OCI-LY3 (cell line): ENCODE measurements around the gene ANKK1.

ENCODE experiments used
- H2AFZ ChIP-seq: fragments of 200-600, 300-600 bp; shearing (Covaris generic); 2 replicates; pipeline ENCODE4 v1.6.0; 2014; ENCODE audit warnings: antibody characterized with exemption, low read depth, low read length
- H3K27ac ChIP-seq: fragments of 200-600, 300-600 bp; sonication (generic); 2 replicates; pipeline ENCODE4 v1.5.1; 2014; ENCODE audit warnings: mild to moderate bottlenecking, low read length, moderate library complexity, mixed read lengths
- H3K27me3 ChIP-seq: fragments of 200-600, 300-600 bp; sonication (generic); 2 replicates; pipeline ENCODE4 v1.6.1; 2014; ENCODE audit warnings: low read depth, low read length, mixed read lengths
- H3K36me3 ChIP-seq: fragments of 200-600, 300-600 bp; sonication (generic); replicated peaks from 2 replicates; pipeline ENCODE3; 2014; ENCODE audit warnings: low read depth, low read length, mixed read lengths
- H3K4me1 ChIP-seq: fragments of 300-600, 200-600 bp; sonication (generic); 2 replicates; pipeline ENCODE4 v1.6.1; 2014; ENCODE audit warnings: low read length, mixed read lengths
- H3K4me2 ChIP-seq: fragments of 200-600, 300-600 bp; sonication (generic); 2 replicates; pipeline ENCODE4 v1.6.1; 2014; ENCODE audit warnings: low read length, mixed read lengths
- H3K4me3 ChIP-seq: fragments of 300-600, 200-600 bp; sonication (generic); 2 replicates; pipeline ENCODE4 v1.5.1; 2014; ENCODE audit warnings: antibody characterized with exemption, mild to moderate bottlenecking, low read length, moderate library complexity
- H3K79me2 ChIP-seq: fragments of 300-600, 200-600 bp; shearing (Covaris generic); 2 replicates; pipeline ENCODE4 v1.6.1; 2014; ENCODE audit warnings: mild to moderate bottlenecking, low read length, mixed read lengths
- H3K9ac ChIP-seq: fragments of 300-600, 200-600 bp; shearing (Covaris generic); 2 replicates; pipeline ENCODE4 v1.6.0; 2014; ENCODE audit warnings: mild to moderate bottlenecking, low read length, moderate library complexity
- H3K9me3 ChIP-seq: fragments of 200-600, 300-600 bp; shearing (Covaris generic); 2 replicates; pipeline ENCODE4 v1.6.1; 2014; ENCODE audit warnings: low read length, mixed read lengths; ENCODE audit not compliant: insufficient read depth
- H4K20me1 ChIP-seq: fragments of 200-600, 300-600 bp; sonication (generic); 2 replicates; pipeline ENCODE4 v1.6.1; 2016; ENCODE audit warnings: low read length, mixed read lengths; ENCODE audit not compliant: insufficient read depth
- EZH2phosphoT487 ChIP-seq: fragments of 200-600 bp; shearing (Covaris generic); IDR thresholded peaks from 2 replicates; pipeline ENCODE4 v1.6.1; 2018; ENCODE audit warnings: antibody characterized with exemption, mixed run types, low read depth
- TF ChIP-seq, protein P1 (sequence below): fragments of 200-600, 300-600 bp; sonication (generic); IDR thresholded peaks from 2 replicates; pipeline ENCODE4 v1.5.1; 2014; ENCODE audit warnings: antibody characterized with exemption, low read length, low read depth

Gene ANKK1

DNA sequence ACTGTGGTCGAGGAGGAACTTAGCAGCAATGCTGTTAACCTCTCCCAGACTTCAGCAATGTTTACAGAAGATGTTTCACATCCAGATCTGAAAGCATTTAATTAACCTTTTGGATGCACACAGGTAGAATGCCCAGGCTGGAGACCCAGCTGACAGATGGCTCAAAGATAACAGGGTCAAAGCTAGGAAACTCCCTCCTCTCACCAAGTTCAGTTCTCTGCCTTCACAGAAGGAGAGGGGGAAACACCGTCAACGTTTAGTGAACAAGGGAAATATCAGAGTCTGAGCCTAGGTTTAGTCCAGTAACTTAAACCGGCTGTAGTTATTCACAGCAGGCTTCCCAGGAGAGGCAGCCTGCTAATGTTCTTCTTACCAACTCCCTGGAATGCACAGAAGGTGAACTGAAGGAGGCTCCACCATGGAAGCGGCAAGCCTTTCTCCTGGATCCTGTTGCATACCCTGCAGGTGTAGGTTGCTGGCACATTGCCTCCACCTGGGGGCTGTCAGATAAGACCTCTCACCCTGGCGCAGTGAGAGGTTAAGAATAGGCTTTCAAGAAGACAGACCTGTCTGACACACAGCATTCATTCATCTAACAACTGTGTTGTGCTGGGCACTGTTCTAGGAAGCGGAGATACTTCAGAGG, 23.5 kb upstream of the ANKK1 start:
- no peak overlapping the region for H3K27ac ChIP-seq
- no peak overlapping the region for H3K4me2 ChIP-seq

DNA sequence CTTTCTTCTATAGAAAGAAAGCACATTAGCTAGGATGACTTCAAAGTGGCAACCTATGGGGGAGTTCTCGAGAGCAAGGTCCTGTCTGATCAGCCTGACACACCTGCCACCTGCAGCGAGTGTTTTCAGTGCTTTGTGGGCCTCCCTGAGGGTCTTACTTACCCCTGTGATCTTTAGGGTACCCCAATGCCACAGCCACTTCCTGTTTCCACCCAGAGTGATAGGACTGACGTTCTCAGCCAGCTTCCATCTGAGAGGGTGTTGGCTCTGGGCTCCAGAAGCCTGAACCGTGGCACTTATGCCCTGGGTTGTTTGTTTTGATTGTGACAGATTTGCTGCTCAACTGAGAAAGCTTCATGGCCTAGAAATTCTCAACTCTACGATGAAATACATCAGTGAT, 21.7 kb upstream of the ANKK1 start:
- Histone ChIP-seq H3K9me3 (no peaks in the 10 kb centered on the region), H3K36me3 (no peaks in the 10 kb centered on the region), H3K4me2 (no peak overlapping the region), H2AFZ (no peak overlapping the region), H3K4me3 (no peak overlapping the region), H3K27me3 (no peaks in the 10 kb centered on the region), H3K4me1 (no peaks in the 10 kb centered on the region), H3K79me2 (no peaks in the 10 kb centered on the region), H3K27ac (no peak overlapping the region), H4K20me1 (no peaks in the 10 kb centered on the region), H3K9ac (no peak overlapping the region)
- no peak for TF ChIP-seq EZH2phosphoT487
- TF ChIP-seq, protein P1, sequence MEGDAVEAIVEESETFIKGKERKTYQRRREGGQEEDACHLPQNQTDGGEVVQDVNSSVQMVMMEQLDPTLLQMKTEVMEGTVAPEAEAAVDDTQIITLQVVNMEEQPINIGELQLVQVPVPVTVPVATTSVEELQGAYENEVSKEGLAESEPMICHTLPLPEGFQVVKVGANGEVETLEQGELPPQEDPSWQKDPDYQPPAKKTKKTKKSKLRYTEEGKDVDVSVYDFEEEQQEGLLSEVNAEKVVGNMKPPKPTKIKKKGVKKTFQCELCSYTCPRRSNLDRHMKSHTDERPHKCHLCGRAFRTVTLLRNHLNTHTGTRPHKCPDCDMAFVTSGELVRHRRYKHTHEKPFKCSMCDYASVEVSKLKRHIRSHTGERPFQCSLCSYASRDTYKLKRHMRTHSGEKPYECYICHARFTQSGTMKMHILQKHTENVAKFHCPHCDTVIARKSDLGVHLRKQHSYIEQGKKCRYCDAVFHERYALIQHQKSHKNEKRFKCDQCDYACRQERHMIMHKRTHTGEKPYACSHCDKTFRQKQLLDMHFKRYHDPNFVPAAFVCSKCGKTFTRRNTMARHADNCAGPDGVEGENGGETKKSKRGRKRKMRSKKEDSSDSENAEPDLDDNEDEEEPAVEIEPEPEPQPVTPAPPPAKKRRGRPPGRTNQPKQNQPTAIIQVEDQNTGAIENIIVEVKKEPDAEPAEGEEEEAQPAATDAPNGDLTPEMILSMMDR, result no peak

More for the DNA sequence above, 23.5 kb upstream of the ANKK1 start:
- Histone ChIP-seq H2AFZ (no peak overlapping the region), H3K4me1 (no peaks in the 10 kb centered on the region), H3K9ac (no peak overlapping the region), H3K79me2 (no peaks in the 10 kb centered on the region), H3K9me3 (no peaks in the 10 kb centered on the region), H3K36me3 (no peaks in the 10 kb centered on the region), H3K4me3 (no peak overlapping the region), H3K27me3 (no peaks in the 10 kb centered on the region), H4K20me1 (no peaks in the 10 kb centered on the region)
- TF ChIP-seq EZH2phosphoT487, result no peak
- TF ChIP-seq, protein P1, result no peak

DNA sequence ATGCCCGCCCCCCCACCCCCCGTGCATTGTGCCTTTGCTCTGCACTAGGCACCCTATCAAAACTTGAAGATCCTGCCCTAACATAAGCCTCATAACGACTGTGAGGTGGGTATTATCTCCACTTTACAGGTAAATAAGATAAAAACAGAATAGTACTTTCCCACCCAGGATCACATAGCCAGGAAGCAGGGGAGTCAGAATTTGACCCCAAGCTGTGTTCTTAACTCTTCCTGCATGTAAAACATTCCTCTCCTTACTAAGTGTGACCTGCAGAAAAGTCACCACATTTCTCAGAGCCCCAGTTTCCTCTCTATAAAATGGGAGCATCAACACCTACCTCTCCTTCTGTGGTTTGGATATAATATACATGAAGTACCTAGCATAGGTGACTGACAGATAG, 18.2 kb upstream of the ANKK1 start:
- no peaks in the 10 kb centered on the region for H3K9me3 ChIP-seq
- no peak overlapping the region for H2AFZ ChIP-seq
- no peaks in the 10 kb centered on the region for H3K27me3 ChIP-seq
- no peaks in the 10 kb centered on the region for H3K4me1 ChIP-seq
- no peak overlapping the region for H3K4me2 ChIP-seq
- H3K9ac ChIP-seq, result no peak overlapping the region
- H3K4me3 ChIP-seq, result no peak overlapping the region
- no peaks in the 10 kb centered on the region for H4K20me1 ChIP-seq
- H3K27ac ChIP-seq, result no peak overlapping the region
- H3K36me3 ChIP-seq, result no peaks in the 10 kb centered on the region
- no peak for TF ChIP-seq EZH2phosphoT487
- TF ChIP-seq, protein P1, result no peak
- no peaks in the 10 kb centered on the region for H3K79me2 ChIP-seq

DNA sequence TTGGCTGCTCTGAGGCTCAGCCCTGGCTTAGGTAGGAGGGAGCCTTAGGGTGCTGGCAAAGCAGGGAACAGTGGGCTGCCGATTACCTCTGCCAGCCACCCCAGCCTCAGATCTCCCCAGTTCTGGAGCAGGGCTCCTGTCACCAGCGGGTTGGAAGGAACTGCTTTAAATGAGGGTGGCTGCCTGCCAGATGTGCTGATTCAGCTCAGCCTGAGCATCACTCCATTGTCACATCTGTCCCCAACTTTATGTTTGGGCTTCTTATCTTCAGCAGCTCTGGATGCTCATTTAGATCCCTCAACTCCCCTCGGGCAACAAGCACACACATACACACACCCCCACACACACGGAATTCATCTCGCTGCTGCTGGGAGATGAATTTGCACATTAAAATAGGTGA, 16.9 kb upstream of the ANKK1 start:
- Histone ChIP-seq H3K4me3 (no peak overlapping the region), H3K9me3 (no peaks in the 10 kb centered on the region), H4K20me1 (no peaks in the 10 kb centered on the region), H2AFZ (no peak overlapping the region), H3K27me3 (no peaks in the 10 kb centered on the region), H3K4me1 (no peaks in the 10 kb centered on the region), H3K79me2 (no peaks in the 10 kb centered on the region), H3K27ac (no peak overlapping the region), H3K9ac (no peak overlapping the region), H3K4me2 (no peak overlapping the region), H3K36me3 (no peaks in the 10 kb centered on the region)
- no peak for TF ChIP-seq EZH2phosphoT487
- TF ChIP-seq, protein P1, result no peak
